BE2C (cell line): ENCODE measurements around the gene GIT2.
"Not testable (repeated sequence)": the region's sequence is repeated elsewhere in the genome, so short reads cannot be mapped to it uniquely, and the experiment has no call there.

Source experiments
- DNase-seq: peaks from one replicate; pipeline ENCODE4 v3.0.0-alpha.2; 2020
- H3K27me3 ChIP-seq: fragments of 250-450 bp; sonication (Bioruptor Pico); 2 replicates; pipeline ENCODE4 v1.5.1; 2020; ENCODE audit warnings: mild to moderate bottlenecking
- H3K36me3 ChIP-seq: fragments of 250-450 bp; sonication (Bioruptor Pico); 2 replicates; pipeline ENCODE4 v1.5.1; 2020; ENCODE audit warnings: mild to moderate bottlenecking
- H3K4me1 ChIP-seq: fragments of 250-450 bp; sonication (Bioruptor Pico); 2 replicates; pipeline ENCODE4 v1.5.1; 2020
- H3K4me3 ChIP-seq: 2 replicates; pipeline ENCODE4 v1.5.1; 2011; ENCODE audit warnings: low read depth, low read length
- H3K9me3 ChIP-seq: fragments of 250-450 bp; sonication (Bioruptor Pico); 2 replicates; pipeline ENCODE4 v1.5.1; 2020
- CTCF ChIP-seq: IDR thresholded peaks from 2 replicates; pipeline ENCODE4 v1.5.1; 2012; ENCODE audit warnings: mild to moderate bottlenecking, low read depth, low read length

The GIT2 gene

GRCh38 chr12:110015132-110015531, 19.0 kb upstream of the GIT2 start:
- TF ChIP-seq CTCF: no peak
- no peak for DNase-seq
- no peaks in the 10 kb centered on the region for H3K4me1 ChIP-seq
- H3K9me3 ChIP-seq: no peaks in the 10 kb centered on the region
- H3K36me3 ChIP-seq: peaks cover 3% of the 10 kb centered on the region; the same call in 1 of the 2 replicates
- H3K27me3 ChIP-seq: no peaks in the 10 kb centered on the region
- no peak overlapping the region for H3K4me3 ChIP-seq

GRCh38 chr12:110012659-110013058, 16.5 kb upstream of the GIT2 start:
- no peaks in the 10 kb centered on the region for H3K36me3 ChIP-seq
- H3K9me3 ChIP-seq: no peaks in the 10 kb centered on the region
- no peaks in the 10 kb centered on the region for H3K27me3 ChIP-seq
- H3K4me3 ChIP-seq: no peak overlapping the region
- no peak for TF ChIP-seq CTCF
- H3K4me1 ChIP-seq: no peaks in the 10 kb centered on the region
- no peak for DNase-seq

GRCh38 chr12:110012137-110012536, 16.0 kb upstream of the GIT2 start:
- Histone ChIP-seq H3K36me3 (no peaks in the 10 kb centered on the region), H3K9me3 (no peaks in the 10 kb centered on the region), H3K4me3 (no peak overlapping the region), H3K27me3 (no peaks in the 10 kb centered on the region), H3K4me1 (no peaks in the 10 kb centered on the region)
- TF ChIP-seq CTCF: no peak
- no peak for DNase-seq

- no peaks in the 10 kb centered on the region for H3K36me3 ChIP-seq
- TF ChIP-seq CTCF: no peak
- no peaks in the 10 kb centered on the region for H3K9me3 ChIP-seq
- DNase-seq: no peak
- H3K4me1 ChIP-seq: no peaks in the 10 kb centered on the region
- H3K27me3 ChIP-seq: no peaks in the 10 kb centered on the region
- H3K4me3 ChIP-seq: no peak overlapping the region
These were observed 14.9 kb upstream of the GIT2 start for GRCh38 chr12:110010853-110011723.

- not testable (repeated sequence) for H3K36me3 ChIP-seq, DNase-seq, H3K27me3 ChIP-seq, H3K4me1 ChIP-seq, H3K4me3 ChIP-seq, H3K9me3 ChIP-seq
These were observed 12.7 kb upstream of the GIT2 start for GRCh38 chr12:110008681-110009398.

GRCh38 chr12:110007881-110008280, 11.7 kb upstream of the GIT2 start:
- H3K27me3 ChIP-seq: no peaks in the 10 kb centered on the region
- H3K4me3 ChIP-seq: no peak overlapping the region
- H3K4me1 ChIP-seq: no peaks in the 10 kb centered on the region
- TF ChIP-seq CTCF: no peak
- DNase-seq: no peak
- no peaks in the 10 kb centered on the region for H3K36me3 ChIP-seq
- no peaks in the 10 kb centered on the region for H3K9me3 ChIP-seq
